ENCODE results near the gene HNMT. TPM values are rescaled to one million over a fixed set of nuclear protein-coding genes. Genes with fewer than 3 reads are reported as not detected.
"Not testable (repeated sequence)": the region's sequence is repeated elsewhere in the genome, so short reads cannot be mapped to it uniquely, and the experiment has no call there.

Gene HNMT
- total RNA-seq, 1 donor from 2014 or later, result not detected

GRCh38 chr2:137992039-137992646 lies 27.9 kb downstream of the HNMT start:
- DNase-seq (no peak), ATAC-seq (ENCODE audit: low read depth) (no peak)
- Mint-ChIP-seq H3K4me1 (no peaks in the 10 kb centered on the region), H3K27me3 (no peaks in the 10 kb centered on the region), H3K9me3 (peaks cover 9% of the 10 kb centered on the region), H3K4me3 (no peak overlapping the region), H3K27ac (no peak overlapping the region), H3K36me3 (ENCODE audit: low read depth) (no peaks in the 10 kb centered on the region)
- CTCF ChIA-PET, result no interaction called here
- POLR2A ChIA-PET, result no interaction called here
- TF ChIP-seq CTCF (IDR thresholded peaks at IDR 0.05), result no peak
- intact Hi-C loops (cut with micrococcal nuclease), result no loop called here

GRCh38 chr2:137993715-137994476 lies 29.6 kb downstream of the HNMT start:
- DNase-seq; intact Hi-C loops (cut with micrococcal nuclease); H3K27ac Mint-ChIP-seq; H3K4me1 Mint-ChIP-seq; H3K27me3 Mint-ChIP-seq; ATAC-seq (ENCODE audit: low read depth); H3K4me3 Mint-ChIP-seq; POLR2A ChIA-PET; H3K9me3 Mint-ChIP-seq; H3K36me3 Mint-ChIP-seq (ENCODE audit: low read depth); CTCF ChIA-PET: not testable (repeated sequence)

GRCh38 chr2:137995368-137995767 lies 31.1 kb downstream of the HNMT start:
- H3K9me3 Mint-ChIP-seq; intact Hi-C loops (cut with micrococcal nuclease); H3K4me3 Mint-ChIP-seq; CTCF ChIA-PET; ATAC-seq (ENCODE audit: low read depth); H3K27ac Mint-ChIP-seq; DNase-seq; H3K36me3 Mint-ChIP-seq (ENCODE audit: low read depth); H3K4me1 Mint-ChIP-seq; H3K27me3 Mint-ChIP-seq; POLR2A ChIA-PET: not testable (repeated sequence)

- H3K27me3 Mint-ChIP-seq; H3K36me3 Mint-ChIP-seq (ENCODE audit: low read depth); POLR2A ChIA-PET; H3K4me1 Mint-ChIP-seq; H3K27ac Mint-ChIP-seq; ATAC-seq (ENCODE audit: low read depth); intact Hi-C loops (cut with micrococcal nuclease); CTCF ChIA-PET; H3K4me3 Mint-ChIP-seq; DNase-seq; H3K9me3 Mint-ChIP-seq: not testable (repeated sequence)
These were observed 31.9 kb downstream of the HNMT start for GRCh38 chr2:137996158-137996557.

GRCh38 chr2:137997733-137998132 lies 33.5 kb downstream of the HNMT start:
- DNase-seq (no peak), ATAC-seq (ENCODE audit: low read depth) (no peak)
- Mint-ChIP-seq H3K9me3 (peaks cover 9% of the 10 kb centered on the region), H3K27ac (no peak overlapping the region), H3K36me3 (ENCODE audit: low read depth) (no peaks in the 10 kb centered on the region), H3K4me3 (no peak overlapping the region), H3K4me1 (no peaks in the 10 kb centered on the region), H3K27me3 (no peaks in the 10 kb centered on the region)
- ChIA-PET CTCF (no interaction called here), POLR2A (no interaction called here)
- intact Hi-C loops (cut with micrococcal nuclease), result no loop called here
- no peak for TF ChIP-seq CTCF (IDR thresholded peaks at IDR 0.05)

GRCh38 chr2:137998503-137998902 lies 34.2 kb downstream of the HNMT start:
- H3K4me3 Mint-ChIP-seq, result no peak overlapping the region
- no peaks in the 10 kb centered on the region for H3K36me3 Mint-ChIP-seq (ENCODE audit: low read depth)
- intact Hi-C loops (cut with micrococcal nuclease), result no loop called here
- peaks cover 5% of the 10 kb centered on the region for H3K9me3 Mint-ChIP-seq
- DNase-seq, result no peak
- H3K27ac Mint-ChIP-seq, result no peak overlapping the region
- ATAC-seq (ENCODE audit: low read depth), result no peak
- H3K27me3 Mint-ChIP-seq, result no peaks in the 10 kb centered on the region
- no peaks in the 10 kb centered on the region for H3K4me1 Mint-ChIP-seq
- POLR2A ChIA-PET, result no interaction called here
- CTCF ChIA-PET, result no interaction called here
- TF ChIP-seq CTCF (IDR thresholded peaks at IDR 0.05), result no peak

Data from activated B cell treated with CpG ODN at 0.5 μM for 24 hours (primary cell).